Lower lobe of right lung (tissue), 2 donors: Measurements from ENCODE around the gene DISP2. TPM values are rescaled to one million over a fixed set of nuclear protein-coding genes. Genes with fewer than 3 reads are reported as not detected.

ENCODE experiments used
- ATAC-seq, 2 donors: fragments of 200-7000 bp; cut with Tn5 transposase; one replicate each; pipeline ENCODE4 v1.9.1; 2020 to 2022; ENCODE audit warnings: mild to moderate bottlenecking in 2 of 2, moderate library complexity in 2 of 2
- DNase-seq: peaks from one replicate; pipeline ENCODE4 v3.0.0-alpha.2; 2020
- H3K27ac ChIP-seq: fragments of 200-600 bp; one replicate; pipeline ENCODE4 v1.8.0; 2022
- H3K27me3 ChIP-seq: fragments of 200-600 bp; one replicate; pipeline ENCODE4 v1.8.0; 2022; ENCODE audit warnings: low read depth
- H3K36me3 ChIP-seq: fragments of 200-600 bp; one replicate; pipeline ENCODE4 v1.8.0; 2022; ENCODE audit warnings: mild to moderate bottlenecking
- H3K4me1 ChIP-seq: fragments of 200-600 bp; one replicate; pipeline ENCODE4 v1.8.0; 2022
- H3K4me3 ChIP-seq: fragments of 200-600 bp; one replicate; pipeline ENCODE4 v1.8.0; 2022; ENCODE audit warnings: mild to moderate bottlenecking
- H3K9me3 ChIP-seq: fragments of 200-600 bp; one replicate; pipeline ENCODE4 v1.8.0; 2022
- CTCF ChIP-seq: fragments of 200-600 bp; IDR thresholded peaks from one replicate; pipeline ENCODE4 v1.8.0; 2022; ENCODE audit warnings: antibody characterized with exemption, mild to moderate bottlenecking
- intact Hi-C: fragments of 100-400 bp; cut with DNase I; formaldehyde crosslinking; loops from one replicate; pipeline ENCODE4 v1.11.0; 2022
- long read RNA-seq: library from polyadenylated mRNA; unstranded; transcript quantifications from one replicate; pipeline ENCODE4 v2.0.0, GENCODE V29; 2021
- total RNA-seq: library from RNA; stranded (reverse); fragmentation: NEBNext Ultra II Directional; extraction: Animal tissue kit (Norgen Biotek cat#: 25700); gene quantifications from one replicate; pipeline ENCODE4 v1.2.1, GENCODE V29; 2021
- donor health status: DM: no; HTN: yes; CAD: no; lungs with severe emphysema.

Gene DISP2, protein sequence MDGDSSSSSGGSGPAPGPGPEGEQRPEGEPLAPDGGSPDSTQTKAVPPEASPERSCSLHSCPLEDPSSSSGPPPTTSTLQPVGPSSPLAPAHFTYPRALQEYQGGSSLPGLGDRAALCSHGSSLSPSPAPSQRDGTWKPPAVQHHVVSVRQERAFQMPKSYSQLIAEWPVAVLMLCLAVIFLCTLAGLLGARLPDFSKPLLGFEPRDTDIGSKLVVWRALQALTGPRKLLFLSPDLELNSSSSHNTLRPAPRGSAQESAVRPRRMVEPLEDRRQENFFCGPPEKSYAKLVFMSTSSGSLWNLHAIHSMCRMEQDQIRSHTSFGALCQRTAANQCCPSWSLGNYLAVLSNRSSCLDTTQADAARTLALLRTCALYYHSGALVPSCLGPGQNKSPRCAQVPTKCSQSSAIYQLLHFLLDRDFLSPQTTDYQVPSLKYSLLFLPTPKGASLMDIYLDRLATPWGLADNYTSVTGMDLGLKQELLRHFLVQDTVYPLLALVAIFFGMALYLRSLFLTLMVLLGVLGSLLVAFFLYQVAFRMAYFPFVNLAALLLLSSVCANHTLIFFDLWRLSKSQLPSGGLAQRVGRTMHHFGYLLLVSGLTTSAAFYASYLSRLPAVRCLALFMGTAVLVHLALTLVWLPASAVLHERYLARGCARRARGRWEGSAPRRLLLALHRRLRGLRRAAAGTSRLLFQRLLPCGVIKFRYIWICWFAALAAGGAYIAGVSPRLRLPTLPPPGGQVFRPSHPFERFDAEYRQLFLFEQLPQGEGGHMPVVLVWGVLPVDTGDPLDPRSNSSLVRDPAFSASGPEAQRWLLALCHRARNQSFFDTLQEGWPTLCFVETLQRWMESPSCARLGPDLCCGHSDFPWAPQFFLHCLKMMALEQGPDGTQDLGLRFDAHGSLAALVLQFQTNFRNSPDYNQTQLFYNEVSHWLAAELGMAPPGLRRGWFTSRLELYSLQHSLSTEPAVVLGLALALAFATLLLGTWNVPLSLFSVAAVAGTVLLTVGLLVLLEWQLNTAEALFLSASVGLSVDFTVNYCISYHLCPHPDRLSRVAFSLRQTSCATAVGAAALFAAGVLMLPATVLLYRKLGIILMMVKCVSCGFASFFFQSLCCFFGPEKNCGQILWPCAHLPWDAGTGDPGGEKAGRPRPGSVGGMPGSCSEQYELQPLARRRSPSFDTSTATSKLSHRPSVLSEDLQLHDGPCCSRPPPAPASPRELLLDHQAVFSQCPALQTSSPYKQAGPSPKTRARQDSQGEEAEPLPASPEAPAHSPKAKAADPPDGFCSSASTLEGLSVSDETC (N-terminal part only)
- 4.3 TPM for total RNA-seq
- long read RNA-seq, partial matches to known transcripts: 0 of 7 reads
- long read RNA-seq, other reads (novel, unspliced or antisense): 7 of 7 reads

DNA sequence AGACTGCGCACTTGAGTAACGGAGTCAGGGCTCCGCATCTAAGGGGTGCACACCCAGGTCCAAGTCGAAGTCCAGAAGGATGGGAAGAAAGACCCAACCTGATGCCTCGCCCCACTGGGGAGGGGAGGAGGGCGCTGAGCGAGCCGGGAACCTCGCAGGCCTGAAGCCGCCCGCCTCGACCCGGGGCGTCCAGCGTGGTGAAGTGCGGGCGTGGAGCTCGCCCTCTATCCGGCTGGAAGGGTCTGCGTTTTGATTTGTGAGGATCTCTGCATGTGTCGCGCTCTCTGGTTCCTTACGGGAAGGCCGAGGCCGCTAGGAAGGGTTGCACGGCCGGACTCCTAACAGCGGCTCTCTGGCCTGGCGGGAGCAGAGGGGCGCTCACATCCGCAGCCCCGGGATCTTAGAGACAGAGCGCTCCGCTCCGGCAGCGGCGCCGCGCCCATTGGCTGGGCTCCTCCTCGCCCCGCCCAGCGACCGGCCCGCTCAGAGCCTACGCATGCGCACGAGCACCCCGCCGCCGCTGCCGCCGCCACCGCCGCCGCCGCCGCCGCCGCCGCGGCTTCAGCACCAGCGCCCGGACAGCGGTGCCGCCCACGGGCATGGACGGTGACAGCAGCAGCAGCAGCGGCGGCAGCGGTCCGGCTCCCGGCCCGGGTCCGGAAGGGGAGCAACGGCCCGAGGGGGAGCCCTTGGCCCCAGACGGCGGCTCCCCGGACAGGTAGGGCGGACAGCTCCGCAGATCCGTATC lies at the start of gene DISP2:
TSS of gene DISP2 (plus strand) at position 497 of the 748 bp plus-strand sequence. CDS start at position 600, 103 bp downstream.
- DNase-seq: peak; percentile 91
- Histone ChIP-seq H3K4me3 (peak within 1 kb of the TSS; percentile 67), H3K4me1 (peaks cover 15% of the 10 kb centered on the region), H3K27me3 (no peaks in the 10 kb centered on the region), H3K36me3 (no peaks in the 10 kb centered on the region), H3K9me3 (no peaks in the 10 kb centered on the region), H3K27ac (no peak within 1 kb of the TSS)
- peak; percentile 91 to 96 for ATAC-seq
- TF ChIP-seq CTCF: no peak
- intact Hi-C loops: no loop called here

DNA sequence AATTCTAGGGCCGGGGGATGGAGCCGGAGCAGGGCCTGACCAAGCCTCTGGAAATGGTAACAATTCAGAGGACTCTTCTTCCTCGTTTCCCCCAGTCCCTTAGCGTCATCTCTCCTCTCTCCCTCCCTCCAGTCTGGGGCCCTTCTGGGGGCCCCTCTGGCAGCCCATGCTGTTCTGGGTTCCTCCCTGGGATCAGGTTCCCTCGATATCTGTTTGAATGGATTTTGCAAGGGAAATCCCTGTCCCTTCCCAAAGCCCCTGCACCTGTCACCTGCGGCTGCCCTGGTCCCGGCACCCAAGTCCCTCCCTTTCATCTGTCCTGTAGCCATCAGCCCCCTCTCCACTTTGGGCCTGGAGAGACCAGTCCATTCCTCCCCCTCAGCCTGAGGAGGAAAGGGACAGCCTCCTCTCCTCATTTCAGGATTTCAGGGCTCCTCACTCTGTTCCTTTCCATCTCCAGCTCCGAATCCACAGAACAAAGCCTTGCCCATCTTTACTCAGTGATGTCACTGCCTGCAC lies 48.6 kb upstream of the DISP2 start:
- intact Hi-C loops: no loop called here
- no peak for TF ChIP-seq CTCF
- H3K4me3 ChIP-seq: no peak overlapping the region

GRCh38 chr15:40310001-40310959 lies 47.7 kb upstream of the DISP2 start:
- ATAC-seq (peak; percentile 58 to 67), DNase-seq (peak; percentile 74)
- Histone ChIP-seq H3K36me3 (no peaks in the 10 kb centered on the region), H3K4me1 (peaks cover 32% of the 10 kb centered on the region), H3K4me3 (no peak overlapping the region), H3K9me3 (no peaks in the 10 kb centered on the region), H3K27ac (no peak overlapping the region), H3K27me3 (no peaks in the 10 kb centered on the region)
- intact Hi-C loops: no loop called here
- TF ChIP-seq CTCF: peak; percentile 71

More for the DNA sequence above, 48.6 kb upstream of the DISP2 start:
- peak overlapping the region; percentile 84 for H3K27ac ChIP-seq
- H3K36me3 ChIP-seq: no peaks in the 10 kb centered on the region
- H3K4me1 ChIP-seq: peaks cover 31% of the 10 kb centered on the region
- ATAC-seq (no peak), DNase-seq (no peak)
- H3K27me3 ChIP-seq: no peaks in the 10 kb centered on the region
- H3K9me3 ChIP-seq: no peaks in the 10 kb centered on the region

GRCh38 chr15:40310993-40311392 lies 47.0 kb upstream of the DISP2 start:
- Histone ChIP-seq H3K4me3 (no peak overlapping the region), H3K27me3 (no peaks in the 10 kb centered on the region), H3K9me3 (no peaks in the 10 kb centered on the region), H3K36me3 (no peaks in the 10 kb centered on the region), H3K4me1 (peaks cover 29% of the 10 kb centered on the region), H3K27ac (no peak overlapping the region)
- TF ChIP-seq CTCF: no peak
- no peak for DNase-seq
- ATAC-seq: no peak
- intact Hi-C loops: no loop called here
